ENCODE data around the gene CREBRF.
"Not testable (repeated sequence)": the region's sequence is repeated elsewhere in the genome, so short reads cannot be mapped to it uniquely, and the experiment has no call there.

- TF ChIP-seq, protein P1, sequence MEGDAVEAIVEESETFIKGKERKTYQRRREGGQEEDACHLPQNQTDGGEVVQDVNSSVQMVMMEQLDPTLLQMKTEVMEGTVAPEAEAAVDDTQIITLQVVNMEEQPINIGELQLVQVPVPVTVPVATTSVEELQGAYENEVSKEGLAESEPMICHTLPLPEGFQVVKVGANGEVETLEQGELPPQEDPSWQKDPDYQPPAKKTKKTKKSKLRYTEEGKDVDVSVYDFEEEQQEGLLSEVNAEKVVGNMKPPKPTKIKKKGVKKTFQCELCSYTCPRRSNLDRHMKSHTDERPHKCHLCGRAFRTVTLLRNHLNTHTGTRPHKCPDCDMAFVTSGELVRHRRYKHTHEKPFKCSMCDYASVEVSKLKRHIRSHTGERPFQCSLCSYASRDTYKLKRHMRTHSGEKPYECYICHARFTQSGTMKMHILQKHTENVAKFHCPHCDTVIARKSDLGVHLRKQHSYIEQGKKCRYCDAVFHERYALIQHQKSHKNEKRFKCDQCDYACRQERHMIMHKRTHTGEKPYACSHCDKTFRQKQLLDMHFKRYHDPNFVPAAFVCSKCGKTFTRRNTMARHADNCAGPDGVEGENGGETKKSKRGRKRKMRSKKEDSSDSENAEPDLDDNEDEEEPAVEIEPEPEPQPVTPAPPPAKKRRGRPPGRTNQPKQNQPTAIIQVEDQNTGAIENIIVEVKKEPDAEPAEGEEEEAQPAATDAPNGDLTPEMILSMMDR (IDR thresholded peaks at IDR 0.05), result not testable (repeated sequence)
- not testable (repeated sequence) for TF ChIP-seq EZH2 (IDR thresholded peaks at IDR 0.05; ENCODE audit: borderline replicate concordance, insufficient read depth, low read depth, low read length, poor library complexity, severe bottlenecking)
These were observed 98.5 kb downstream of the CREBRF start for GRCh38 chr5:173154619-173155018.

Measured in B cell (primary cell).